Panc1 (cell line): ENCODE data around the gene PCTP. TPM values are rescaled to one million over a fixed set of nuclear protein-coding genes. Genes with fewer than 3 reads are reported as not detected.

ENCODE experiments used
- ATAC-seq: fragments of 200-7000 bp; cut with Tn5 transposase; 2 replicates; pipeline ENCODE4 v1.9.1; 2020; ENCODE audit warnings: mild to moderate bottlenecking, moderate library complexity
- BruUV-seq: library from RNA; stranded (reverse); fragments of 400-500 nt; replicated peaks from 2 replicates; lab custom pipeline; 2021; lab: Mats Ljungman, UMichigan
- CTCF ChIA-PET: fragments of 300-600 bp; sonication (Branson Sonifier 250); formaldehyde crosslinking; loops from one replicate; lab custom pipeline; 2022; ENCODE audit warnings: antibody characterized with exemption; lab: Charles Lee
- POLR2A ChIA-PET: fragments of 300-600 bp; sonication (Branson Sonifier 250); formaldehyde crosslinking; loops from one replicate; lab custom pipeline; 2022; ENCODE audit warnings: antibody characterized with exemption; lab: Charles Lee
- DNase-seq: peaks from one replicate; pipeline ENCODE4 v3.0.0-alpha.2; 2010; ENCODE audit warnings: low read depth, low spot score
- H3K27ac ChIP-seq: 2 replicates; pipeline ENCODE4 v1.5.1; 2011; ENCODE audit warnings: mild to moderate bottlenecking, low read length, inconsistent platforms
- H3K27me3 ChIP-seq: fragments of 200-500 bp; sonication (Bioruptor generic); 2 replicates; pipeline ENCODE4 v1.6.0; 2014; ENCODE audit warnings: low read length, inconsistent platforms; ENCODE audit not compliant: control insufficient read depth, insufficient read depth
- H3K36me3 ChIP-seq: fragments of 200-500 bp; sonication (Bioruptor generic); 2 replicates; pipeline ENCODE4 v1.5.1; 2014; ENCODE audit warnings: inconsistent platforms, mild to moderate bottlenecking, low read length, moderate library complexity; ENCODE audit not compliant: control insufficient read depth, insufficient read depth
- H3K4me1 ChIP-seq: 2 replicates; pipeline ENCODE4 v1.5.1; 2011; ENCODE audit warnings: inconsistent platforms, mild to moderate bottlenecking, low read length, moderate library complexity; ENCODE audit not compliant: control insufficient read depth, insufficient read depth
- H3K4me3 ChIP-seq, 2 experiments: 2 replicates each; pipeline ENCODE4 v1.5.1; 2011 to 2012; ENCODE audit warnings: low read depth in 2 of 2, low read length in 2 of 2, mild to moderate bottlenecking in 2 of 2, inconsistent platforms in 1 of 2, moderate library complexity in 1 of 2
- H3K9me3 ChIP-seq: fragments of 200-500 bp; sonication (Bioruptor generic); 2 replicates; pipeline ENCODE4 v1.5.1; 2014; ENCODE audit warnings: low read depth, mild to moderate bottlenecking, inconsistent platforms, low read length, moderate library complexity; ENCODE audit not compliant: control insufficient read depth, insufficient read depth
- POLR2AphosphoS5 ChIP-seq: IDR thresholded peaks from 2 replicates; pipeline ENCODE4 v1.6.1; 2012; ENCODE audit warnings: mild to moderate bottlenecking, low read depth, low read length, moderate library complexity
- SIN3A ChIP-seq: IDR thresholded peaks from 2 replicates; pipeline ENCODE4 v1.6.1; 2012; ENCODE audit warnings: low read depth, mild to moderate bottlenecking, low read length, moderate library complexity, borderline replicate concordance; ENCODE audit not compliant: insufficient read depth
- TCF7L2 ChIP-seq: IDR thresholded peaks from 2 replicates; pipeline ENCODE4 v1.6.1; 2011; ENCODE audit warnings: mild to moderate bottlenecking, low read depth, low read length, inconsistent platforms
- in situ Hi-C: cut with HindIII; loops from 2 replicates; pipeline ENCODE4 v1.10.0; 2016; ENCODE audit warnings: low sequenced_read_pairs, low pct_unique_long_range_greater_than_20kb
- intact Hi-C: fragments of 100-400 bp; cut with micrococcal nuclease; formaldehyde crosslinking; loops from one replicate; pipeline ENCODE4 v1.10.0; 2022; ENCODE audit not compliant: unreplicated experiment
- total RNA-seq: library from RNA; stranded (reverse); gene quantifications from one replicate; pipeline ENCODE4 v1.2.1, GENCODE V29; 2021; ENCODE audit not compliant: unreplicated experiment
- TF ChIP-seq, protein P1 (sequence below): fragments of 450-650 bp; IDR thresholded peaks from 2 replicates; pipeline ENCODE4 v1.5.1; 2017; ENCODE audit warnings: mild to moderate bottlenecking
- TF ChIP-seq, protein P2 (sequence below), 2 experiments: IDR thresholded peaks; 2 replicates each; pipeline ENCODE4 v1.6.1; 2011 to 2012; ENCODE audit warnings: low read depth in 2 of 2, control low read depth in 1 of 2, low read length in 1 of 2, mild to moderate bottlenecking in 1 of 2, moderate library complexity in 1 of 2; ENCODE audit not compliant: insufficient read depth in 1 of 2

Gene PCTP
- total RNA-seq, 1 experiment from 2014 or later: 23.7 TPM

DNA sequence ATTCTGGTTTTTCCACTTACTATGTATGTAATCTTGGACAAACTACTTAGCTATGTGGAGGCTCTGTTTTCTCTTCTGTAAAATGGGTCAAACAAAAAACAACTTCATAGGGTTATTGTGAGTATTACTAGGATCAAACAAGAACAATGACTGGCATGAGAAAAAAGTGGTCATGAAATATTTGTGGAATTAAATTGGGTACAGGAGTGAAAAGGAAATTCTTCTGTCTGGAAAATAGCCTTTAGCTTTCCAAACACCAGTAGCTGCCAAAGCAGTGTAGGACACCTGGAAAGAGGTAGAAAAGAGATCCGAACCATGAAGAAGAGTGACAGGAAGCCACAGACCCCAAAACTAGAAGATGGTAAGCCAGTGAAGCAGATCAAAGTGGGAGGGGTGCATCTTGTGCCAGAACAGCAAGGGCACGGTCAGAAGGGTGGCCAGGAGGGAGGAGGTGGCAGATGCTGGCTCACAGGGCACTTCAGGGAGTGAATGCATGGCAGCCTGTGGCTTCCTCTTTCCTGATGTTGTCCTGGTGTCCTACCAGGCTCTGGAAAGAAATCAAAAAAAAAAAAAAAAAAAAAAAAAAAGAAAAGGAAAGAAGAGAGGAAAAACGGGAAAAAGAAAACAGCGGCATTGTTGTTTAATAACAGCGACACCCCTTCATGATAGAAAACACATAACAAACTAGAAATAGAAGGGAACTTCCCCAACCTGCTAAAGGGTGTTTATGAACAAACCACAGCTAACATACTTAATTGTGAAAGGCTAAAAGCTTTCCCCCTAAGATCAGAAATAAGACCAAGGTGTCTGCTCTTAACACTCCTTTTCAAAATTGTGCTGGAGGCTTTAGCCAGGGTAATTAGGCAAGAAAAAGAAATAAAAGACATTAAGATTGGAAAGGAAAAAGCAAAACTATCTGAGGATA, 67.9 kb downstream of the PCTP start:
- ATAC-seq (no peak), DNase-seq (no peak)
- CTCF ChIA-PET: no interaction called here
- TF ChIP-seq SIN3A (no peak), TCF7L2 (no peak), POLR2AphosphoS5 (no peak)
- TF ChIP-seq, protein P1, sequence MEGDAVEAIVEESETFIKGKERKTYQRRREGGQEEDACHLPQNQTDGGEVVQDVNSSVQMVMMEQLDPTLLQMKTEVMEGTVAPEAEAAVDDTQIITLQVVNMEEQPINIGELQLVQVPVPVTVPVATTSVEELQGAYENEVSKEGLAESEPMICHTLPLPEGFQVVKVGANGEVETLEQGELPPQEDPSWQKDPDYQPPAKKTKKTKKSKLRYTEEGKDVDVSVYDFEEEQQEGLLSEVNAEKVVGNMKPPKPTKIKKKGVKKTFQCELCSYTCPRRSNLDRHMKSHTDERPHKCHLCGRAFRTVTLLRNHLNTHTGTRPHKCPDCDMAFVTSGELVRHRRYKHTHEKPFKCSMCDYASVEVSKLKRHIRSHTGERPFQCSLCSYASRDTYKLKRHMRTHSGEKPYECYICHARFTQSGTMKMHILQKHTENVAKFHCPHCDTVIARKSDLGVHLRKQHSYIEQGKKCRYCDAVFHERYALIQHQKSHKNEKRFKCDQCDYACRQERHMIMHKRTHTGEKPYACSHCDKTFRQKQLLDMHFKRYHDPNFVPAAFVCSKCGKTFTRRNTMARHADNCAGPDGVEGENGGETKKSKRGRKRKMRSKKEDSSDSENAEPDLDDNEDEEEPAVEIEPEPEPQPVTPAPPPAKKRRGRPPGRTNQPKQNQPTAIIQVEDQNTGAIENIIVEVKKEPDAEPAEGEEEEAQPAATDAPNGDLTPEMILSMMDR: no peak
- TF ChIP-seq, protein P2, sequence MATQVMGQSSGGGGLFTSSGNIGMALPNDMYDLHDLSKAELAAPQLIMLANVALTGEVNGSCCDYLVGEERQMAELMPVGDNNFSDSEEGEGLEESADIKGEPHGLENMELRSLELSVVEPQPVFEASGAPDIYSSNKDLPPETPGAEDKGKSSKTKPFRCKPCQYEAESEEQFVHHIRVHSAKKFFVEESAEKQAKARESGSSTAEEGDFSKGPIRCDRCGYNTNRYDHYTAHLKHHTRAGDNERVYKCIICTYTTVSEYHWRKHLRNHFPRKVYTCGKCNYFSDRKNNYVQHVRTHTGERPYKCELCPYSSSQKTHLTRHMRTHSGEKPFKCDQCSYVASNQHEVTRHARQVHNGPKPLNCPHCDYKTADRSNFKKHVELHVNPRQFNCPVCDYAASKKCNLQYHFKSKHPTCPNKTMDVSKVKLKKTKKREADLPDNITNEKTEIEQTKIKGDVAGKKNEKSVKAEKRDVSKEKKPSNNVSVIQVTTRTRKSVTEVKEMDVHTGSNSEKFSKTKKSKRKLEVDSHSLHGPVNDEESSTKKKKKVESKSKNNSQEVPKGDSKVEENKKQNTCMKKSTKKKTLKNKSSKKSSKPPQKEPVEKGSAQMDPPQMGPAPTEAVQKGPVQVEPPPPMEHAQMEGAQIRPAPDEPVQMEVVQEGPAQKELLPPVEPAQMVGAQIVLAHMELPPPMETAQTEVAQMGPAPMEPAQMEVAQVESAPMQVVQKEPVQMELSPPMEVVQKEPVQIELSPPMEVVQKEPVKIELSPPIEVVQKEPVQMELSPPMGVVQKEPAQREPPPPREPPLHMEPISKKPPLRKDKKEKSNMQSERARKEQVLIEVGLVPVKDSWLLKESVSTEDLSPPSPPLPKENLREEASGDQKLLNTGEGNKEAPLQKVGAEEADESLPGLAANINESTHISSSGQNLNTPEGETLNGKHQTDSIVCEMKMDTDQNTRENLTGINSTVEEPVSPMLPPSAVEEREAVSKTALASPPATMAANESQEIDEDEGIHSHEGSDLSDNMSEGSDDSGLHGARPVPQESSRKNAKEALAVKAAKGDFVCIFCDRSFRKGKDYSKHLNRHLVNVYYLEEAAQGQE (IDR thresholded peaks at IDR 0.05; ENCODE audit: insufficient read depth in 1 of 2, low read depth in 2 of 2, low read length in 1 of 2): no peak
- in situ Hi-C loops (no loop called here), intact Hi-C loops (no loop called here)
- Histone ChIP-seq H3K9me3 (no peaks in the 10 kb centered on the region), H3K4me1 (no peaks in the 10 kb centered on the region), H3K27ac (no peak overlapping the region), H3K4me3 (no peak overlapping the region), H3K36me3 (no peaks in the 10 kb centered on the region), H3K27me3 (no peaks in the 10 kb centered on the region)
- BruUV-seq: no TSS peak
- POLR2A ChIA-PET: no interaction called here

DNA sequence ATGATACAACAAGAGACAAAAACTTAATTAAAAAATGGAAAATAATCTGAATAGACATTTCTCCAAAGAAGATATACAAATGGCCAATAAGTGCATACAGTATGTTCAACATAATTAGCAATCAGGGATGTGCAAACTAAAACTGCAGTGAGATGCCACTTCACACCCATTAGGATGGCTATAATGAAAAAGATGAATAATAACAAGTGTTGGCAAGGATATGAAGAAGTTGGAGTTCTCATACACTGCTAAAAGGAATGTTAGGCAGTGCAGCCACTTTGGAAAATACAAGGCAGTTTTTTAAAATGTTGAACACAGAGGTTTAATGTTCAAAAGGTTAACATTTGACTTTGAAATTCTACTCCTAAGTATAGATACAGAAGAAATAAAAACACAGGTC, 69.8 kb downstream of the PCTP start:
- BruUV-seq: no TSS peak
- intact Hi-C loops: no loop called here
- CTCF ChIA-PET: no interaction called here
- POLR2A ChIA-PET: no interaction called here
- in situ Hi-C loops: no loop called here
- no peak for TF ChIP-seq POLR2AphosphoS5
- TF ChIP-seq, protein P2 (IDR thresholded peaks at IDR 0.05; ENCODE audit: insufficient read depth in 1 of 2, low read depth in 2 of 2, low read length in 1 of 2): no peak
- no peak for TF ChIP-seq TCF7L2
- no peak for TF ChIP-seq SIN3A
- TF ChIP-seq, protein P1: no peak
- DNase-seq (no peak), ATAC-seq (no peak)
- Histone ChIP-seq H3K27ac (no peak overlapping the region), H3K4me3 (no peak overlapping the region), H3K9me3 (no peaks in the 10 kb centered on the region), H3K36me3 (no peaks in the 10 kb centered on the region), H3K27me3 (no peaks in the 10 kb centered on the region), H3K4me1 (no peaks in the 10 kb centered on the region)
